Stimulated activated CD8-positive, alpha-beta memory T cell treated with anti-CD3 and anti-CD28 coated beads, Interleukin-2, amount 100 ng/mL, for 48 hours (primary cell): ENCODE data around the gene RELA.
"Not testable (repeated sequence)": the region's sequence is repeated elsewhere in the genome, so short reads cannot be mapped to it uniquely, and the experiment has no call there.

Experiments used
- DNase-seq, 2 donors: peaks; one replicate each; pipeline ENCODE4 v3.0.0-alpha.2; 2020; ENCODE audit warnings: low read depth in 2 of 2

The RELA gene

DNA sequence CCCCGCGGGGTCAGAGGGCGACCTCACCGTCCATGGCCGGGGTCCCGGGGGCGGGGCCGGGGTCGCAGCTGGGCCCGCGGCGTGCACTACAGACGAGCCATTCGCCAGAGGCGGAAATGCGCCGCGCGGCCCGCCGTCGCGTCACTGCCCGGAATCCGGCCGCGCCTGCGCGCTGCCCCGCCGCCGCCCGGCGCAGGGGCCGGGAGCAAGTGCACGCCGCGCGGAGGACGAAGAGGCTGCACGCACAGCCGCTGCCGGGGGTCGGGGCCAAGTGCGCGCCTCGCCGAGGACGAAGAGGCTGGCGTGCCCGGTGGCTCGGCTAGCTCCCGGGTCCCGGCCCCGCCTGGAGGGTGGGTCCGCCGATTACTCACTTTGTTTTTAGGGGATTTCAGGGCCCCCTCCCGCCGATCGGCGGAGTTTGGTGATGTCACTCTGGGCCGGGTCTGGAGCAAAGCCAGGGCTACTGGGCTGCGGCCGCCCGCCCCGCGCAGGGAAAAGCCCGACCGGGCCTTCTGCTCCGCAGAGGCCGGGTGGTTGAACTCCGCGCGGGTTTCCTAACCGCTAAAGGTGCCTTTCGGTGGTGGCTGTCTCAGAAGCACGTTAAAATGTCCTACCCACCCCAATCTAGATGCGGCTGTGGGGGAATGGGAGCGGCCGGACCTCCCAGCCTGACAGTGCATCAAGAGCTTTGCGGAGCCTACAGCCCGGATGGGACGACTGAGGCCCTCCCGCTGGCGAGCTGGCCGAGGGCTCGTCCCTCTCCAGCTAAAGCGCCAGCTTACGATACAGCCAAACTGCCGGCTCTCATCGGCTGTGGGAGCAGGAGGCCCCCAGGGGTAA is at the start of gene RELA:
RELA (minus strand) TSS at position 118 of the 840 bp plus-strand sequence; CDS start at position 34, 84 bp downstream.
- peak; percentile 88 for DNase-seq

DNA sequence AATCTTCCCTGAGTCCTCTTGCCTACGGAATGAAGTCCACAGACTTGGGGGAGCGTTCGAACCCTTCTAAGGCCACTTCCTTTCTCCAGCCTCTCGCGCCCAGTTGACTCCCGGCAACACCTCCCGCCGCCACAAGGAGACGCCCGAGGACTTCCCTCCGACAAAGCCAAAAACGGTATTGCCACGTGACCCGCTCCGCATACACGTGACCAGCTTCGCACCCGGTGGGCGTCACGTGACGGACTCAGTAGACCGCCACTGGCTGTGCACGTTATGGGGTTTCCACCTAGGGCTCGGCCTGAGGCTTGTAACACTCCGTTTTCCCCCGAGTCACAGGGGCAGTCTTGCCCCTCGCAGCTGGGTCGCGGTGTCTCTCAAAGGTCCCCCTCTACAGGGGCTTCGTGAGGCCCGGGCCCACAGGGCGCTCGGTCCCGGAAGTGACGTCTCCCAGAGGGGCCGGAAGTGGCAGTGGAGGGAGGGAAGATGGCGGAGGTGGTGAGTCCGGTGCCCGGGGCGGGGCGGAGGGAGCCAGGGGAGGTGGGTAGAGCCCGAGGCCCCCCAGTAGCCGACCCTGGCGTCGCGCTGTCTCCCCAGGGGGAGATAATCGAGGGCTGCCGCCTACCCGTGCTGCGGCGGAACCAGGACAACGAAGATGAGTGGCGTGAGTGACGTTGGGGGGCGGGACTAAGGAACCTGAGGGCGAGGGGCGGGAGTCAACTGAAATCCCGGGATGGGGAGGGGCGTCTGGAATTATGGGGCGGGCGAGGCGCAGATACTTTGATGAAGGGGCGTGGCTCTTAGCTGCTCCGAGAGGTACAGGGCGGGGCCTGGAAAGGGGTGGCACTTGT is 49.3 kb upstream of the RELA start, which contains the start of gene KAT5:
KAT5 (plus strand) TSS at position 468 of the 848 bp plus-strand sequence; CDS start at position 484, 16 bp downstream.
- DNase-seq = peak; percentile 96 to 98

DNA sequence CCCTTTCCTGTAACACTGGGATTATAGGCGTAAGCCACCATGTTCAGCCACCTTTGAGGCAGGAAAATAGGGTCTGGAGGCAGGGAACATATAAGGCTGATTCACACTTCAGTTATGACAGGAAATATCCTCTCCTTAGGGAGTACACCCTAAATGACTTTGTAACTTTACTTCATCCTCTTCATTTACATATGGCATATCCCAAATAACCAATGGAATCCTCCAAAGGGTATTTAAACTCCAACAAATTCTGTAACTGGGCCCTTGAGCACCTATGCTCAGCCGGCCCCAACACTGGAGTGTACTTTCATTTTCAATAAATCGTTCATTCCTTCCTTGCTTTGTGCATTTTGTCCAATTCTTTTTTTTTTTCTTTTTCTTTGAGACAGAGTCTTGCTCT is 47.7 kb upstream of the RELA start:
- DNase-seq = no peak

DNA sequence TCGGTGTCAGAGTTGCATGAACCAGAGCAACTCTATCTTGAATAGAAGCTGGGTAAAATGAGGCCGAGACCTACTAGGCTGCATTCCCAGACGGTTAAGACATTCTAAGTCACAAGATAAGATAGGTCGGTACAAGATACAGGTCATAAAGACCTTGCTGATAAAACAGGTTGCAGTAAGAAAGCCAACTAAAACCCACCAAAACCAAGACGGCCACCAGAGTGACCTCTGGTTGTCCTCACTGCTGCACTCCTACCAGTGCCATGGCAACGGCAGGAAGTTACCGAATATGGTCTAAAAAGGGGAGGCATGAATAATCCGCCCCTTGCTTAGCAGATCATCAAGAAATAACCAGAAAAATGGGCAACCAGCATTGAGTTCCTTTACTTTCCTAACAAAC is 46.9 kb upstream of the RELA start:
- DNase-seq = no peak

DNA sequence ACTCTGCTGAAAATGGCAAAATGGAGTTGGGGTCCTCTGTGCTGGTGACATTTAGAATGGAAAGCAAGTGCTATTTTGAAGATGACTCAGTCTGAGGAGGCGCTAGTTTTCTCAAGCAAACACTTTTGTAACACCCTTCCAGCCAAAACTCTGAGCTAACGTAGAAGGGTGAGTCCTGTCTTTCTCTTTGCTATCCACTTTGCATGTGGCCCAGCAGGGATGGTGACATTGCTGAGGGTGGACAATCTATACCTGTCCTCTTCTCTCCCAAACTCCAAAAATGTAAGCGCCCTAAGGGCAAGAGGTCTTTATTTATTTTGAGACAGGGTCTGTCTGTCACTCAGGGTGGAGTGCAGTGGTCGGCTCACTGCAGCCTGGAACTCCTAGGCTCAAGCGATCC is 45.7 kb upstream of the RELA start:
- no peak for DNase-seq

DNA sequence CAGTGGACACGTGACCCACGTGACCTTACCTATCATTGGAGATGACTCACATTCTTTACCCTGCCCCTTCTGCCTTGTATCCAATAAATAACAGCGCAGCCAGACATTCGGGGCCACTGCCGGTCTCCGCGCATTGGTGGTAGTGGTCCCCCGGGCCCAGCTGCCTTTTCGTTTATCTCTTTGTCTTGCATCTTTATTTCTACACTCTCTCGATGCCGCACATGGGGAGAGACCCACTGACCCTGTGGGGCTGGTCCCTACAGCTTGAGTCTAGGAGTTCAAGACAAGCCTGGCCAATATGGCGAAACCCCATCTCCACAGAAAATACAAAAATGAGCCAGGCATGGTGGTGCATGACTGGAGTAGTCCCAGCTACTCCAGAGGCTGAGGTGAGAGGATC is 44.3 kb upstream of the RELA start:
- DNase-seq = not testable (repeated sequence)

DNA sequence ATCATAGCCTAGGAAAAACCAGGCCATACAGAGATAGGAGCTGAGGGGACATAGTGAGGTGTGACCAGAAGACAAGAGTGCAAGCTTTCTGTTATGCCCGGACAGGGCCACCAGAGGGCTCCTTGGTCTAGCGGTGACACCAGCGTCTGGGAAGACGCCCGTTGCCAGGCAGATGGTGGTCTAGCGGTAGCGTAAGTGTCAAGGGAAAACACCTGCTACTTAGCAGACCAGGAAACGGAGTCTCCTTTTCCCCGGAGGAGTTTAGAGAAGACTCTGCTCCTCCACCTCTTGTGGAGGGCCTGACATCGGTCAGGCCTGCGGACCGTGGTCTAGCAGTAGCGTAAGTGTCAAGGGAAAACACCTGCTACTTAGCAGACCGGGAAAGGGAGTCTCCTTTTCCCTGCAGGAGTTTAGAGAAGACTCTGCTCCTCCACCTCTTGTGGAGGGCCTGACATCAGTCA is 43.6 kb upstream of the RELA start:
- peak; percentile 64 to 71 for DNase-seq

DNA sequence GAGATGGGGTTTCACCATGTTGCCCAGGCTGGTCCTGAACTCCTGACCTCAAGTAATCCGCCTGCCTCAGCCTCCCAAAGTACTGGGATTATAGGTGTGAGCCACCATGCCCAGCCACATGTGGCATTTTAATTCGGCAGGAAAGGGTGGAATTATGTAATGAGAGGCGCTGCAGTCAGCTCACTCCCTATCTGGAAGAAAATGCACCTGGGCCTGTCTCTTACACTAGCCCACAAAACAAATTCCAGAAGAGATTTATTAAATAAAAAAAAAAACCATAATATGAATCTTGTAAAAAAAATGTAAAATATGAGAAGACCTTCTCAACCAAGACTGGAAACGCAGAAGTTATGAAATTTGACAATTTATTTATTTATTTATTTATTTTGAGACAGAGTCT is 41.1 kb upstream of the RELA start:
- DNase-seq = no peak

DNA sequence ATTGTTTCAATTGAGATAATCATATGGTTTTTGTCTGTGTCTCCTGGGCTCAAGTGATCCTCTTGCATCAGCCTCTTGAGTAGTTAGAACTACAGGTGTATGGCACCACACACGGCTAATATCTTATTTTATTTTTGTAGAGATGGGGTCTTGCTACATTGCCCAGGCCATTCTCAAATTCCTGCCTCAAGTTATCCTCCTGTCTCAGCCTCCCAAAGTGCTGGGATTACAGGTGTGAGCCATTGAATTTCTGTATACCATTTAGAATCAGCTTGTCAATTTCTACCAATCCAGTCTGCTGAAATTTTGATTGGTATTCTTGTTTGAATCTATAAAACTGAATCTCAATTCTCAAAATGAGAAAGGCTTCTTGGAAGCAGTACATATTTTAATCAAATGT is 39.0 kb upstream of the RELA start:
- DNase-seq = no peak

DNA sequence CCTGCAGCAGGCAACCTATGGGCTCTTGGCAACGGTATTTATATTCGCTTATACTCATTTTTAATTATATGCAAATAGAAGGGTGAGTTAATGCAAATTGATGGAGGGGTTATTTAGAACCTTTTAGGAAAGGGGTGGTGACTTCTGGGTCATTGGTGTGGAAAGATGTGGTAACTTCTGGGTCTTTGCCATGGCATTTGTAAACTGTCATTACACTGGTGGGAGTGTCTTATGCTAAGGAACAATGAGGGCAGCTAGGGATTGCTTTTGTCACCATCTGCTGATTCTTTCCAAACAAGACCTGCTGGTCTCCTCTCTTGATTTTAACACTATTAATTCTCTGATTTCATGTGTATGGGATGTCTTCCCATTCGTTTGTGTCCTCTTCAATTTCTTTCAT is 37.7 kb upstream of the RELA start:
- no peak for DNase-seq

DNA sequence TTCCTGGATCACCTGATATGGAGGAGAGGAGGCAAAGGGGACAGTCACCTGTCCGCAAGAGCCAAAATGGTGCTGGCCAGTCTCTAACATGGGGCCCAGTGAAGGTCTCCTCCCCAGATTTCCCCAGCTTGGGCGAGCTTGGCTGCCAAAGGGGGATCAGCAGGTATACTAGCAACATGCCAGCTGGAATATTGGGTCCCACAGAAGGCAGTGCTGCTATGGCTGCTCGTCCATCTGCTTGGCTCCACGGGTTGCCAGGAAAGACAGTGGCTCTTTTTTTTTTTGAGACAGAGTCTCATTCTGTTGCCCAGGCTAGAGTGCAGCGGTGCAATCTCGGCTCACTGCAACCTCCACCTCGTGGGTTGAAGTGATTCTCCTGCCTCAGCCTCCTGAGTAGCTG is 36.6 kb upstream of the RELA start:
- no peak for DNase-seq

DNA sequence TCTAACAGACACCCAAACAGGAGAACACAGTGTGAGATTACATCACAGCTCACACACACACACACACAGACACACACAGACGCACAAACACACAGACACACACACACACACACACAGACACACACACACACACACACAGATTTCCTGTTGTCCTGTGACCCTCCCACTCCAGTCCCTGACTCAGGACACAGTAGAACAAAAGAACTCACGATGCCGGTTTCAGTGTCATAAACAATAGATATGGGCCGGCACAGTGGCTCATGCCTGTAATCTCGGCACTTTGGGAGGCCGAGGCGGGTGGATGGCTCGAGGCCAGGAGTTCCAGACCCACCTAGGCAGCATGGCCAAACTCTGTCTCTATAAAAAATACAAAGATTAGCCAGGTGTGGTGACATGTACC is 35.5 kb upstream of the RELA start:
- DNase-seq = no peak

DNA sequence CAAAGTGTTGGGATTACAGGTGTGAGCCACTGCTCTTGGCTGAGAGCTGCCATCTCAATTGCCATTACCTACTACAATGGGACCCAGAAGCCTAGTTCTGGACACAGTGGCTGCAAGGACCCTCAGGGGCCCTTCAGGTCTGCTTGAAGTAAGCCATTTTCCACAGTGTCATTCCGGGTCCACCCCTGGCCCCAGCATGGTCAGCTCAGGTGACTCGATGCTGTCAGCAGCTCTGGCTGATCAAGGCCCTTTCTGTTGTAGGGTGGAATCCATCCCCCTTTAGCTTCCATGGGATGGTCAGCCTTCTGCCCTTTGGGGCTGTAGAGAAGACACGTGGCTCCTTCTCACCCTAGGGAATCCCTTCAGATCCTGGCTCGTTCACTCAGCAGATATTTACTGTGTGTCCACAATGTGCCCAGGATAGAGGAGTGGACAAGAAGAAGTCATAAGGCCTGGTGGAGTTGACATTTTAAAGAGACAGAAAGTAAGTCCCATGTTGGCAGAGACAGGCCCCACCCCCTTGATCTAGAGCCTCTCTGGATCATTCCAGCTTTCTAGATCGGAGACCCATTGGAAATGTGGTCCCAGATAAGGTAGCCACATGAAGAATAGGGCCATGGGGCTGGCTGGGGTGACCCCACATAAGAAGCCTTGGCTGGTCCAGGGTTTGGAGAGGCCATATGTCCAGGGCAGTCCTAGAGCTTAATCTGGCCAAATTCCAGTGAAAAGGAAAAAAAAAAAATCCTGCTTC is 34.3 kb upstream of the RELA start:
- no peak for DNase-seq

DNA sequence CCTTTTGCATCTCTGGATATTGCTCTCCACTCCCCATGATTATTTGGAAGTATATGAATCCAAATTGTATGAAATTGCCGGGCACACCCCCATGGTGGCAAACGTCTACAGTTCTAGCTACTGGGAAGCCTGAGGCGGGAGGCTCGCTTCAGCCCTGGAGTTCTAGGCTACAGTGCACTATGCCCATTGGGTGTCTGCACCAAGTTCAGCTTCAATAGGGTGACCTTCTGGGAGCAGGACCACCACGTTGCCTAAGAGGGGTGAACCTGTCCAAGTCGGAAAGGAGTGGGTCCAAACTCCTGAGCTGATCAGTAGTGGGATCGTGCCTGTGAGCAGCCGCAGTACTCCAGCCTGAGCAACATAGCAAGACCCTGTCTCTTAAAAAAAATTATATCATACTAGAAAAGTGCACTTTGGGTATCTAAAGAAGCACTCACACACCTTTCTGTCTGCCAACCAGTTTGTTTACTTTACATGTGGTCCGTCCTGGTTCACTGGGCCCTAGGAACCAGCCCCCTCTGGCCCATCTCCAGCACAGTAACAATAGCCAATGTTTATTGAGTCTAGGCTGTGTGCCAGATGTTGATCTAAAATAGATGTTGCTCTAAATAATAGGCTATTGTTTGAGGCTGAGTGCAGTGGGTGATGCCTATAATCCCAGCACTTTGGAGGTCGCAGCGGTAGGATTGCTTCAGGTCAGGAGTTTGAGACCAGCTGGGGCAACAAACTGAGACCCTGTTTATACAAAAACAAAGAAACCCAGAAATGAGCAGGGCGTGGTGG is 32.9 kb upstream of the RELA start:
- DNase-seq = no peak

DNA sequence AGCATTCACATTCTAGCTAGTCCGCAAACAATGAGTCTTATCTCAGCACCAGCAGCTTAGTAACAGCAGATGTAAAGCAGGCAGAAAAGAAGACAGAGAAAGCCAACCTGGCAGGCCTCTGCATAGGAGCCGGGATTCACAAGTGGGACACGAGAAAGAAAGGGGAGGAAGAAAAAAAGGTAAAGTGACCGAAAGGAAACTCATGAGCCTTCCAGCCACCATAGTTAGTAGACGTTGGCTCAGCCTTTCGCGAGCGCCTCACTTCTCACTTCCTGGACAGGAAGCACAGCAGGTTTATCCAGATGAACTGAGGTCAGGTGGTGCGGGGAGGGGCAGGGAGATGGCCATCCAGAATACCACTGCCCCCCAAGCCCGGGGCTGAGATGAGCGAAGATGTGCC is 29.7 kb upstream of the RELA start:
- no peak for DNase-seq

DNA sequence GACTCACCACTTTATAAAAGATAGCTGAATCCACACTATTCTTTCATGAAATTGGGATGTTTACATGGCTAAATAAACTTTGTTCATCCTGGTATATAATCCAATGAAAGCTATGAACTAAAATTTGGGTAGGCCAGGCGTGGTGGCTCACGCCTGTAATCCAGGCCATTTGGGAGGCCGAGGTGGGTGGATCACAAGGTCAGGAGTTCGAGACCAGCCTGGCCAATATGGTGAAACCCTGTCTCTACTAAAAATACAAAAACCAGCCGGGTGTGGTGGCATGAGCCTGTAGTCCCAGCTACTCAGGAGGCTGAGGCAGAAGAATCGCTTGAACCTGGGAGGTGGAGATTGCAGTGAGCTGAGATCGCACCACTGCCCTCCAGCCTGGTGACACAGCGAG is 29.1 kb upstream of the RELA start:
- DNase-seq = not testable (repeated sequence)

DNA sequence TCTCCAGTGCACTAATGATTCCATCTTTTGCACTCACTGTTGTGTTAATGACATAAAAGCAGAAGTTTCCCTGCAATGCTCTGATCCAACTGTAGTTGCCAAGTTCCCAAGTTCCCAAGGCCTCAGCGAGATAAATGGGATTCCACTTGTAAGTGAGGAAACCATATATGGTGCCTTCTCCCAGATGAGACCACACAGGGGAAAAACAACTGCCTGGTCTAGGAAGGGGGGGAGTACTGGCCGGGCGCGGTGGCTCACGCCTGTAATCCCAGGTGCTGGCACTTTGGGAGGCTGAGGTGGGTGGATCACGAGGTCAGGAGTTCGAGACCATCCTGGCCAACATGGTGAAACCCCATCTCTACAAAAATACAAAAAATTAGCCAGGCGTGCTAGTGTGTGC is 23.3 kb upstream of the RELA start:
- no peak for DNase-seq

DNA sequence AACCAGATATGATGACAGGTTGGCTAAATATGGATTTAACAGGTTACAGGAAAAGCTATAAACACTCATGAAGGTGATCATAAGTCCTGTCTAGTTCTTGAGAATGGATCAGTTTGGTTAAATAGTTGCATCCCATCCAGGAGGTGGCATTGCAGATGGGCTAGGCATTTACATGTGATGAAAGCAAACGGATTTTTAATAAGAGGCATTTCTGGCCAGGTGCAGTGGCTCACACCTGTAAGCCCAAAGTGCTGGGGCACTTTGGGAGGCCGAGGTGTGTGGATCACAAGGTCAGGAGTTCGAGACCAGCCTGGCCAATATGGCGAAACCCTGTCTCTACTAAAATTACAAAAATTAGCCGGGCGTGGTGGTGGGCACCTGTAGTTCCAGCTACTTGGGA is 20.8 kb upstream of the RELA start:
- not testable (repeated sequence) for DNase-seq

DNA sequence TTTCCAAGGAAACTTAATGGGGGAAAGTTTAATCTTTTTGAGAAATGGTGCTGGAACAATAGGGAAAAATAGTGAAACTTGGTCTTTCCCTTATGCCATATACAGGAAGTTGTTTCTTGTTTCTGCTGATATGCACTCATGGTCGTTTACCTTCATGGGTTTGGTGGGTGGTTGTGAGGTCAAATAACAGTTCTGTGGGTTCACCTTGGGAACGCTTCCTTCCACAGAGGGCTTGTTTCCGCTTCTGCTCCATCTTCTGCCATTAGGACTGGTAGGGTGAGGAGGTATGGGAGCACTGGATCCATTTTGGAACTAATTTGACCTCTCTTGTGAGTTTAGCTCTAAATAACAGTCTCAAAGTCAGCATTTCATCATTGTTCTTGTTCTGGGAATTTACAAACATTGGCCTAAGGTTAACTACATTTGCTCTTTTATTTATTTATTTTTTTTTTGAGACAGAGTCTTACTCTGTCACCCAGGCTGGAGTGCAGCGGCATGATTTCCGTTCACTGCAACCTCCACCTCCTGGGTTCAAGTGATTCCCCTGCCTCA is 17.6 kb upstream of the RELA start:
- DNase-seq = no peak

DNA sequence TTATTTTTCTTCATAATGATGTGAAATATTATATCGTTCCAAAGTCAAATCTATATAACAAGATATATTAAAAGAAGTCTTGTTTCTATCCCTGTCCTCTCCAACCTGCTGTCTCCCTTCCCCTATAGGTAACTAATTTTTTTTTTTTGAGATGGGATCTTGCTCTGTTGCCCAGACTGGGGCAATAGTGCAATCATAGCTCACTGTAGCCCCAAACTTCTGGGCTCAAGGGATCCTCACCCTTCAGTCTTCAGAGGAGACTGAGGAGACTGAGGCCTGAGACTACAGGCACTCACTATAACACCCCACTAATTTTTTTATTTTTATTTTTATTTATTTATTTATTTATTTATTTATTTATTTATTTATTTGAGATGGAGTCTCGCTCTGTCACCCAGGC is 10.3 kb upstream of the RELA start:
- no peak for DNase-seq
